Heart right ventricle (tissue), 16 donors: ENCODE measurements around the gene MIF. TPM values are rescaled to one million over a fixed set of nuclear protein-coding genes. Genes with fewer than 3 reads are reported as not detected.
A peak's percentile ranks its signal among the peaks of the same experiment; 100 is the strongest.
"Not testable (repeated sequence)": the region's sequence is repeated elsewhere in the genome, so short reads cannot be mapped to it uniquely, and the experiment has no call there.

Experiments
- ATAC-seq, 8 donors: fragments of 200-7000 bp; cut with Tn5 transposase; one replicate each; pipeline ENCODE4 v1.9.1; 2020; ENCODE audit warnings: mild to moderate bottlenecking in 8 of 8, moderate library complexity in 8 of 8, moderate number of reproducible peaks in 1 of 8
- DNase-seq, 2 donors: peaks; one replicate each; pipeline ENCODE4 v3.0.0-alpha.2; 2020
- H3K27ac ChIP-seq, 10 donors: fragments of 200-600 bp; sonication (generic) in 2 of 10; one replicate each; pipeline versions ENCODE4 v1.5.0 to v1.8.0; 2020 to 2022; ENCODE audit warnings: mild to moderate bottlenecking in 3 of 10
- H3K27me3 ChIP-seq, 7 donors: fragments of 200-600 bp; one replicate each; pipeline ENCODE4 v1.8.0; 2021 to 2022; ENCODE audit warnings: mild to moderate bottlenecking in 2 of 7
- H3K36me3 ChIP-seq, 9 donors: fragments of 200-600 bp; sonication (generic) in 1 of 9; one replicate each; pipeline versions ENCODE4 v1.5.0 to v1.8.0; 2020 to 2022; ENCODE audit warnings: mild to moderate bottlenecking in 2 of 9
- H3K4me1 ChIP-seq, 9 donors: fragments of 200-600 bp; sonication (generic) in 1 of 9; one replicate each; pipeline versions ENCODE4 v1.5.0 to v1.8.0; 2020 to 2022; ENCODE audit warnings: mild to moderate bottlenecking in 4 of 9
- H3K4me3 ChIP-seq, 10 donors: fragments of 200-600 bp; sonication (generic) in 2 of 10; one replicate each; pipeline versions ENCODE4 v1.5.0 to v1.8.0; 2020 to 2022; ENCODE audit warnings: mild to moderate bottlenecking in 7 of 10, moderate library complexity in 2 of 10
- H3K9me3 ChIP-seq, 11 donors: fragments of 200-600 bp in 10 of 11; sonication (generic) in 2 of 11; one replicate each; pipeline versions ENCODE4 v1.5.0 to v1.8.0; 2013 to 2022; ENCODE audit warnings: mild to moderate bottlenecking in 2 of 11, control low read depth in 1 of 11, moderate library complexity in 1 of 11
- WGBS, 2 donors: extraction: QIAGEN DNeasy Blood & Tissue Kit; methylation state at CpG; one replicate each; pipeline ENCODE4 v1.1.7; 2013; ENCODE audit warnings: inconsistent platforms in 1 of 2; 5-methylcytosine and 5-hydroxymethylcytosine counted together
- intact Hi-C, 10 donors: fragments of 100-400 bp; cut with DNase I; formaldehyde crosslinking; loops; one replicate each; pipeline versions ENCODE4 v1.11.1 to v1.14.2; 2022
- polyA plus RNA-seq, 2 donors: library from polyadenylated mRNA; stranded (reverse); fragments of 200-250 nt; gene quantifications; one replicate each; pipeline ENCODE4 v1.2.3, GENCODE V29; 2013
- total RNA-seq, 10 donors: library from RNA; stranded (reverse); fragmentation: NEBNext Ultra II Directional in 3 of 10; extraction: Animal tissue kit (Norgen Biotek cat#: 25700) in 3 of 10; gene quantifications; one replicate each; pipeline versions ENCODE4 v1.2.1 to v1.2.4, GENCODE V29; 2021 to 2023
- TF ChIP-seq, protein P1 (sequence below), 9 donors: fragments of 200-600 bp; sonication (generic) in 2 of 9; IDR thresholded peaks; one replicate each; pipeline versions ENCODE4 v1.5.0 to v1.8.0; 2021 to 2022; ENCODE audit warnings: antibody characterized with exemption in 9 of 9, mild to moderate bottlenecking in 5 of 9, moderate library complexity in 1 of 9
- donor health status: Arrhythmogenic right ventricular cardiomyopathy.
- donor health status: ischemic (EF 13 %, LVEDD 7.1; RV severe dilation, severe dysfunction).
- donor health status: healthy with polysubstance abuse.
- donor health status: DM: no; HTN: yes; CAD: no.
- donor health status: DM: no; HTN: no; CAD: no.
- donor health status: ischemic (EF 25% LVEDD 6.9; RV normal size, moderate dysfunction).
- donor health status: ischemic (EF 25% LVEDD 5.7; RV mildly dilated, moderate dysfunction).
- donor health status: healthy.
- donor health status: DM: yes; HTN: yes; CAD: no.
- donor health status: Ischemic cardiomyopathy.
- donor health status: ischemic (EF 35%, LVEDD 5.7; RV mildly dilated, moderate dysfunction).
- donor health status: nonischemic (EF 11% LVEDD 7.7; RV severe dilation, severe dysfunction).
- donor health status: DM: yes; HTN: yes; CAD: no.
- donor health status: PGD.
- donor health status: ischemic (EF 29% LVEDD 5.4; RV normal size, mild dysfunction).
- donor health status: nonischemic (EF 23%, LVEDD 6.1; RV moderate dilation, normal function).

MIF gene
- total and polyA plus RNA-seq, 12 donors, result 135 to 634 (median 228) TPM

DNA sequence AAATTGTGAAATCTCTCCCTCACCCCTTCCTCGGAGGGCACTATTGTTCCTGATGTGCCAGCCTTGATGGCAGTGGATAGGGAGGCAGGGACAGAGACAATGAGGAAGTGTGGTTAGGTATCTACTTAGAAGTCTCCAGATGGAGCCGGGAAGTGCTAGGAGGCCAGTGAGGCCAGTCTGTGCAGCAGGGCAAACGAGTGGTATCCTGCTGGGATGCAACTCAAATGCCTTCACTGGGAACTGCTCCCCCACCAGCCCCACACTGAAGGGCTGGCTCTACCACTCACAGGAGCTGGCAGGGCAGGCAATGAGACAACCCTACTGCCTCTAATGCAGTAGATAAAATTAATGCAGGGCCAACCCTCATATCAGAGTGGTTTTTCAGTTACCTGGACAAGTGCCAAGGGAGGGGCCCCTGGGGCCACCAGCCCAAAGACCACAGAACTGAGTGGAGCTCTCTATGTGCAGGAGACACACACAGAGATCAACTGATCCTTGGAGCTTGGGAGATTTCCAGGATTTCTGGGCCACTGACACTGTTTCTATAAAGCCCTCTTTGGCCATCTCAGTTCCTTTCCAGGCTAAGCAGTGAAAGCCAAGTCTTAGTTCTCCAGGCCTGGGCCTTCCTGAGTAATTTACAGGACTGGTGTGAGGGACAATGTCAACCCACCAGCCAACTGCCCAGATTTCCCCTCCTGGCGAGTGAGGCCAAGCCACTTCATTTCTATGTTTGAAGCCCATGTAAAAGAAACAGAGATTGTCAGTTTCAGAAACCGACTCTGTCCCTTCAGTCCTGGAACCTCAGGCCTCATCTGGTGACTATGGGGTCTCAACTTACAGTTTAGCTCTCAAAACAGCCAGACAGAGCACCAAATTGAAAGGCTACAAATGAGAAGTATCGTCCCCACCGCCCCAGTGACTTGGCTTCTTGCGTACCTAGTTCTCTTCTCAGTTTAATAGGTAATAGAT lies 4.1 kb downstream of the MIF start:
- no peak for DNase-seq
- intact Hi-C loops, result no loop called here
- Histone ChIP-seq H3K4me3 (no peak overlapping the region), H3K9me3 (no peaks in the 10 kb centered on the region), H3K4me1 (peaks cover 7 to 48% (median 25%) of the 10 kb centered on the region in 9 donors), H3K27me3 (no peaks in the 10 kb centered on the region), H3K36me3 (peaks cover 0 to 24% (median 5%) of the 10 kb centered on the region in 9 donors), H3K27ac (peak overlapping the region in 5 of 10 donors; percentile 2 to 41 (median 8))
- TF ChIP-seq, protein P1, sequence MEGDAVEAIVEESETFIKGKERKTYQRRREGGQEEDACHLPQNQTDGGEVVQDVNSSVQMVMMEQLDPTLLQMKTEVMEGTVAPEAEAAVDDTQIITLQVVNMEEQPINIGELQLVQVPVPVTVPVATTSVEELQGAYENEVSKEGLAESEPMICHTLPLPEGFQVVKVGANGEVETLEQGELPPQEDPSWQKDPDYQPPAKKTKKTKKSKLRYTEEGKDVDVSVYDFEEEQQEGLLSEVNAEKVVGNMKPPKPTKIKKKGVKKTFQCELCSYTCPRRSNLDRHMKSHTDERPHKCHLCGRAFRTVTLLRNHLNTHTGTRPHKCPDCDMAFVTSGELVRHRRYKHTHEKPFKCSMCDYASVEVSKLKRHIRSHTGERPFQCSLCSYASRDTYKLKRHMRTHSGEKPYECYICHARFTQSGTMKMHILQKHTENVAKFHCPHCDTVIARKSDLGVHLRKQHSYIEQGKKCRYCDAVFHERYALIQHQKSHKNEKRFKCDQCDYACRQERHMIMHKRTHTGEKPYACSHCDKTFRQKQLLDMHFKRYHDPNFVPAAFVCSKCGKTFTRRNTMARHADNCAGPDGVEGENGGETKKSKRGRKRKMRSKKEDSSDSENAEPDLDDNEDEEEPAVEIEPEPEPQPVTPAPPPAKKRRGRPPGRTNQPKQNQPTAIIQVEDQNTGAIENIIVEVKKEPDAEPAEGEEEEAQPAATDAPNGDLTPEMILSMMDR (IDR thresholded peaks at IDR 0.05), result no peak
- WGBS, 2 donors, result 70 to 83% methylated on average over 8 of the region's 8 CpGs
- ATAC-seq, result no peak

DNA sequence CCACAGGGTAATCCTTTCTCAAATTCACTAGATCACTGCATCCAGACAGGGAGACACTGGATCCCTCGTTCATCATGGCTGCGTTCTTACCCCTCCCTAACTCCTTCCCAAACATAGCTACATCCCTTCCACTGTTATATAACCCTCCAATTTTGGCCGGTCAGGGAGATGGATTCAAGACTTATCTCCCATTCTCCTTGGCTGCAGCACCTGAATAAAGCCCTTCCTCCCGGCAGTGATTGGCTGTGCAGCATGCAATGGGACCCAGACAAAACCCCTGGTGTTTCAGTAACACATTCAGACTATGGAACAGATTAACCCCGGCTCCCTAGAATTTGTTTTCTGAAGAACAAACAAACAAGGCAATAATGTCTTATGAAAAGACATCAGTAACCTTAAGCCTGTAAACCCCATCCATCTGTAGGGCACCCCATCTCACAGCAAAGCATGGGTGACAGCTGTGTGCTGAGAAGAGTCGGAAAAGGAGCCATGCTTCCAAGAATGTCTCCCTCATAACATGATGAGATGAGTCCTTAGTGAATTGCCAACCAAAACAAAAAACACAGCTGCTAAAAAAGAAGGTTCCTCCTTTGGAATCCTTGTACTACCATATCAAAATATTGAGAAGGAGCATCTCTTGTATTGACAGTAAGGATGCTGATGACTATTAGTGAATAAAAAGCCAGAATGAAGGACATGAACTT lies 5.0 kb downstream of the MIF start:
- Histone ChIP-seq H3K9me3 (no peaks in the 10 kb centered on the region), H3K27me3 (no peaks in the 10 kb centered on the region), H3K27ac (peak overlapping the region in 4 of 10 donors; percentile 2 to 41 (median 18)), H3K4me3 (no peak overlapping the region), H3K4me1 (peaks cover 7 to 41% (median 20%) of the 10 kb centered on the region in 9 donors), H3K36me3 (peaks cover 0 to 24% (median 5%) of the 10 kb centered on the region in 9 donors)
- intact Hi-C loops, result no loop called here
- TF ChIP-seq, protein P1 (IDR thresholded peaks at IDR 0.05), result no peak
- 73 to 79% methylated on average over 6 of the region's 6 CpGs for WGBS, 2 donors
- ATAC-seq (no peak), DNase-seq (no peak)

DNA sequence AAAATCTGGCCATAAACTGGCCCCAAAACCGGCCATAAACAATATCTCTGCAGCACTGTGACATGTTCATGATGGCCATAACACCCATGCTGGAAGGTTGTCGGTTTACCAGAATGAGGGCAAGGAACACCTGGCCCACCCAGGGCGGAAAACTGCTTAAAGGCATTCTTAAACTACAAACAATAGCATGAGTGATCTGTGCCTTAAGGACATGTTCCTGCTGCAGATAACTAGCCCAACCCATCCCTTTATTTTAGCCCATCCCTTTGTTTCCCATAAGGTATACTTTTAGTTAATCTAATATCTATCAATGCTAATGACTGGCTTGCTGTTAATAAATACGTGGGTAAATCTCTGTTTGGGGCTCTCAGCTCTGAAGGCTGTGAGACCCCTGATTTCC lies 6.0 kb downstream of the MIF start:
- DNase-seq, H3K27ac ChIP-seq, H3K27me3 ChIP-seq, intact Hi-C loops, H3K9me3 ChIP-seq, ATAC-seq, H3K4me3 ChIP-seq: not testable (repeated sequence)
- peaks cover 7 to 37% (median 11%) of the 10 kb centered on the region in 9 donors for H3K4me1 ChIP-seq
- 73 to 89% methylated on average over 4 of the region's 4 CpGs for WGBS, 2 donors
- H3K36me3 ChIP-seq, result peaks cover 0 to 24% (median 5%) of the 10 kb centered on the region in 9 donors

DNA sequence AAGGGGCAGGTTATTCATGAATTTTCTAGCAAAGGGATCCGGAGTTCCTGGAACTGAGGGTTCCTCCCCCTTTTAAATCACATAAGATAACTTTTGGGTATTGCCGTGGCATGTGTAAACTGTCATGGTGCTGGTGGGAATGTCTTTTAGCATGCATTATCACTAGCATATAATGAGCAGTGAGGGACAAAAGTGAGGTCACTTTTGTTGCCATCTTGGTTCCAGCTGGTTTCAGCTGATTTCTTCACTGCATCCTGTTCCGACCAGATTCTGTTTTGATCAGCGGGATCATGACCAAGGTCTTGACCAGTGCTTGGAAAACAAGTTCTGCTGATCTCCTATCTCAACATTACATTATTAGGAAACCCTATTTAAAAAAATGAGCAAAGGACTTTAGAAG lies 7.4 kb downstream of the MIF start:
- no peak overlapping the region for H3K4me3 ChIP-seq
- ATAC-seq (no peak), DNase-seq (no peak)
- TF ChIP-seq, protein P1 (IDR thresholded peaks at IDR 0.05), result no peak
- no peak overlapping the region for H3K27ac ChIP-seq
- no peaks in the 10 kb centered on the region for H3K9me3 ChIP-seq
- intact Hi-C loops, result no loop called here
- WGBS, 2 donors, result 77 to 82% methylated on average over 4 of the region's 4 CpGs
- H3K36me3 ChIP-seq, result peaks cover 0 to 13% (median 4%) of the 10 kb centered on the region in 9 donors
- no peaks in the 10 kb centered on the region for H3K27me3 ChIP-seq
- H3K4me1 ChIP-seq, result peaks cover 0 to 30% (median 8%) of the 10 kb centered on the region in 9 donors
